AG10803 (cell line): ENCODE measurements around the gene ICOS.
A peak's percentile ranks its signal among the peaks of the same experiment; 100 is the strongest.

ENCODE experiments used
- DNase-seq: peaks from one replicate; pipeline ENCODE4 v3.0.0; 2010; ENCODE audit warnings: low read depth
- H3K4me3 ChIP-seq: 2 replicates; pipeline ENCODE4 v1.5.1; 2011; ENCODE audit warnings: mild to moderate bottlenecking, low read length, control low read depth
- TF ChIP-seq, protein P1 (sequence below): conservative IDR thresholded peaks from 2 replicates; pipeline ENCODE4 v1.5.1; 2011; ENCODE audit warnings: mild to moderate bottlenecking, low read length, control low read depth, inconsistent platforms

The ICOS gene

GRCh38 chr2:203893401-203893800 lies 43.2 kb upstream of the ICOS start:
- DNase-seq: peak; percentile 58
- TF ChIP-seq, protein P1, sequence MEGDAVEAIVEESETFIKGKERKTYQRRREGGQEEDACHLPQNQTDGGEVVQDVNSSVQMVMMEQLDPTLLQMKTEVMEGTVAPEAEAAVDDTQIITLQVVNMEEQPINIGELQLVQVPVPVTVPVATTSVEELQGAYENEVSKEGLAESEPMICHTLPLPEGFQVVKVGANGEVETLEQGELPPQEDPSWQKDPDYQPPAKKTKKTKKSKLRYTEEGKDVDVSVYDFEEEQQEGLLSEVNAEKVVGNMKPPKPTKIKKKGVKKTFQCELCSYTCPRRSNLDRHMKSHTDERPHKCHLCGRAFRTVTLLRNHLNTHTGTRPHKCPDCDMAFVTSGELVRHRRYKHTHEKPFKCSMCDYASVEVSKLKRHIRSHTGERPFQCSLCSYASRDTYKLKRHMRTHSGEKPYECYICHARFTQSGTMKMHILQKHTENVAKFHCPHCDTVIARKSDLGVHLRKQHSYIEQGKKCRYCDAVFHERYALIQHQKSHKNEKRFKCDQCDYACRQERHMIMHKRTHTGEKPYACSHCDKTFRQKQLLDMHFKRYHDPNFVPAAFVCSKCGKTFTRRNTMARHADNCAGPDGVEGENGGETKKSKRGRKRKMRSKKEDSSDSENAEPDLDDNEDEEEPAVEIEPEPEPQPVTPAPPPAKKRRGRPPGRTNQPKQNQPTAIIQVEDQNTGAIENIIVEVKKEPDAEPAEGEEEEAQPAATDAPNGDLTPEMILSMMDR: no peak

DNA sequence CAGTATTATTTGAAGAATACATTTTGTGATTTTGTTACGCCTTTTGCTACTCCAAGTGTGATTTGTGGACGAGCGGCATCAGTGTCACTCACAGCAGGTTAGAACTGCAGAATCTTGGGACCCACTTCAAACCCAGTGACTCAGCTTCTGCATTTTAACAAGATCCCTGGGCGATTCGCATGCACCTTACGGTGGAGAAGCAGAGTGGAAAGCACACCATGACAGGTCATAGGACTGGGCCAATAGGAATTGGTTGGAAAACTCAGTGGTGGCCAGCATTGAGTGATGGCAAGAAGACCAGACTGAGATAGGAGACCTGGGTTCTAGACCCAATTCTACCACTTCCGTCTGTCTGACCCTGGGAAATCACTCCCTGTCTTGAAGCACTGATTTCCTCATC lies 42.7 kb upstream of the ICOS start:
- TF ChIP-seq, protein P1: no peak
- DNase-seq: no peak
- H3K4me3 ChIP-seq: no peak overlapping the region

More at GRCh38 chr2:203893401-203893800, 43.2 kb upstream of the ICOS start:
- H3K4me3 ChIP-seq: no peak overlapping the region

DNA sequence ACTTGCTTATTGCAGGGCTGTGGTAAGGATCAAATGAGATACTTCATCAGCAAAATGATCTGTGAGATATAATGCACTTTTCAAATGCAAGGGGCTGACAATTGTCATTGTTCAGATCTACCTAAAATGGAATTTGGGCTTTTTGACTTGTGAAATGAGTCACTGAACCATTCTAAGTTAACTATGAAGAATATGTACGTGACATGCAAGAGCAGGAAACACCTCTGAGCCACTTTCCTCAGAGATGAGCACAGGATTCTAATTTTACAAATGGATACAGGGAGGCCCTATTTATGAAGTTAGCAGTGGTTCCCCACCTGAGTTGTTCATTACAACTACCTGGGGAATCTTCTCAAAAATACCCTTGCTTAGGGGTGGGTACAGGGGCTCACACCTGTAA lies 42.3 kb upstream of the ICOS start:
- TF ChIP-seq, protein P1: no peak
- no peak for DNase-seq

GRCh38 chr2:203897544-203897943 lies 39.0 kb upstream of the ICOS start:
- no peak for DNase-seq
- TF ChIP-seq, protein P1: no peak
- no peak overlapping the region for H3K4me3 ChIP-seq

More for the DNA sequence above, 42.3 kb upstream of the ICOS start:
- no peak overlapping the region for H3K4me3 ChIP-seq

DNA sequence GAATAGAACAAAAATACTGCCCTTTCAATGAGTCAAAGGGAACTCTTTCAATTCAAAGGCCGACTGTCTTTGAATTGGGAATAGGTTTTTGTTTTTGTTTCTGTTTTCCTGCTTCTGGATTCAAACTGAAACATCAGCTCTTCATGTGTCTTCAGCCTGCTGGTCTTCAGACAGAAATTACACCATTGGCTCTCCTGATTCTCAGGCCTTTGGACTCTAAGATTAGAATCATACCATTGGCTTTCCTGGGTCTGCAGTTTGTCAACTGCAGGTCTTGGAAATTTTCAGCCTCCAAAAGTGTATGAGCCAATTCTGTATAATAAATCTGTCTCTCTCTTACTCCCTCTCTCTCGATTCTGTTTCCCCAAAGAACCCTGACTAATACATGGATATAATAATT lies 37.9 kb upstream of the ICOS start:
- DNase-seq: no peak
- no peak overlapping the region for H3K4me3 ChIP-seq
- TF ChIP-seq, protein P1: no peak

DNA sequence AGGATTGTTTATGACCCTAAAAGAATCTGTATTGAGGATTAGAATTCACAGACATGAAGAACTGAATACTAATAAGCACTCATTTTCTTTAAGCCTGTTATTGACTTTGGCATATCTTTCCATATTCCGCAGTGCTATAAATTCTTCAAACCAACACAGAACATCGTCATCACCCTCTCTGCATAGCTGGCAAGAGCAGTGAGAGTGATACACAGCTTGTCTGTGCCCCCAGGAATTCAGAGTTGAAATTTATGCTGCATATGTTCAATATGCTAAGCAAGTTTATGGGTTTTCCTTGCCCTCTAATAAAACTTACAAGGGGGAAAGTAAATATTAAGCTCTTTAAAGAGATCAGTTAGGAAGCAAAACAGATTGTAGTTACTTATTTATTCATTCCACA lies 36.3 kb upstream of the ICOS start:
- TF ChIP-seq, protein P1: no peak
- DNase-seq: no peak
- H3K4me3 ChIP-seq: no peak overlapping the region

DNA sequence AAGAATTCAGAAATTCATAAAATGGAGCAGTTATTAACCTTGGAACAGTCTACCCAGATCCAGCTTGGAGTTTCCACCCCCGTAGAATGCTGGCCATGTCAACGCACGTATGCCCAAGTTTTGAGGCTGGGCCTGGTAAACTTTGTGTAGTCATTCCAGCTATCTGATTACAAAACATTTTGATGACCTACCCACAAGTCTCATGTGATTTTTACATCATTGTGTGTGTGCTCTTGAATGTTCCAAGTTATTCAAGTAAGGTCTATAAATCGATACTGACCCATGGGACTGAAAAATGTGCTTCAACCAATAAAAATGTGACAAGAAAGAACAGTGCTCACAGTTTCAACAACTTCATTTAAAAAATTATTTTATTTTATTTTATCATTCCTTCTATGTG lies 32.5 kb upstream of the ICOS start:
- DNase-seq: peak; percentile 19
- no peak overlapping the region for H3K4me3 ChIP-seq
- TF ChIP-seq, protein P1: no peak
